ENCODE data around the gene SRC. TPM values are rescaled to one million over a fixed set of nuclear protein-coding genes. Genes with fewer than 3 reads are reported as not detected.

SRC gene
- total and polyA plus RNA-seq, 2 of the 8 experiments (the other 6 are each of a cell fraction or from before 2014, with no cell fraction given) = 27.6 to 28.8 TPM

DNA sequence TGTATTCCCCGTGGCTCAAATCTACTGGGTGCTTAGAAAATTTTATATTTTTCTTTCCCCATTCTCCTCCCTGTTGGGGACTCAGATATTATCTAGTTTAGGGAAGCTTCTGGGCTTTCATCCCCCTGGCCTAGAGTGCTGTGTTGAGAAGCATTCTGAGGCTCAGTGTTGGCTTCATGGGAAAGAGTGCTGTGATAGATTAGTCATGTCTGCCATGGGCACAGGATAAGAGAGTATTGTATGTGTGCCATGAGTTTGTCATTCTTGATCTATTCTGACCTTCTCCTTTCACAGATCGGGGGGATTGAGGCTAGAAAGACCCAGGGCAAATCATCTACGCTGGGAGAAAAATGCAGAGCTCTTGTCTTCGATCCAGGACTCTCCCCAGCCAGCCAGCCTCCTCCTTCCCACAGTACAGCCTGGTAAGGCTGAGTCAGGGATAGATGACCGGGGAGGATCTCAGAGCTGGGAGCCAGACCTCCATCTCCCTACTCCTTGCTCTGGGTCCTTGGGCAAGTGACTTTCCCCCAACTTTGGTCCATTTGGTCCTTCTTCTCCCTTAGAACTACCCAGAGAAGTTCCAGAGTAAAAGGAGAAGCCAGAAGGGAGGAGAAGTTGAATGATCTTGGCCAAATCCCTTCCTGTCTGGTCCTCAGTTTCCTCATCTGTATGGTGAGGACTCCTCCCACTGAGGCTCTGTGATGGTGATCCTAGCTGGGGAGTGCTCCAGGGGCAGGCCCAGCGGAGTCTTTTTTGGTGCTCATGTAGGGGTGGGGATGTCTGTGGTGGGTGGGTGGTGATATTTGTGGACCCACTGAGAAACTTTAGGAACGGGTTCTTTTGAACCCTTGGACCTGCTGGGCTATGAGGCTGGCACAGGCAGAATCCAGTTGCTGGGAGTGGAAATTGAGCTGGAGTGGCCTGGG, 5.0 kb downstream of the SRC start (continued):
- TF ChIP-seq FOSL1 (IDR thresholded peaks at IDR 0.05; ENCODE audit: insufficient read depth, low read depth, low read length) (no peak), SRF (IDR thresholded peaks at IDR 0.05; ENCODE audit: low read depth, low read length) (no peak), EGR1 (IDR thresholded peaks at IDR 0.05; ENCODE audit: borderline replicate concordance, low read depth, low read length) (no peak), BACH1 (IDR thresholded peaks at IDR 0.05; ENCODE audit: low read length) (no peak), SP2 (IDR thresholded peaks at IDR 0.05; ENCODE audit: low read length) (no peak), ASH2L (IDR thresholded peaks at IDR 0.05; ENCODE audit: low read length) (no peak), GABPA (IDR thresholded peaks at IDR 0.05; ENCODE audit: borderline replicate concordance, insufficient read depth, low read length) (no peak)
- TF ChIP-seq, protein P1, sequence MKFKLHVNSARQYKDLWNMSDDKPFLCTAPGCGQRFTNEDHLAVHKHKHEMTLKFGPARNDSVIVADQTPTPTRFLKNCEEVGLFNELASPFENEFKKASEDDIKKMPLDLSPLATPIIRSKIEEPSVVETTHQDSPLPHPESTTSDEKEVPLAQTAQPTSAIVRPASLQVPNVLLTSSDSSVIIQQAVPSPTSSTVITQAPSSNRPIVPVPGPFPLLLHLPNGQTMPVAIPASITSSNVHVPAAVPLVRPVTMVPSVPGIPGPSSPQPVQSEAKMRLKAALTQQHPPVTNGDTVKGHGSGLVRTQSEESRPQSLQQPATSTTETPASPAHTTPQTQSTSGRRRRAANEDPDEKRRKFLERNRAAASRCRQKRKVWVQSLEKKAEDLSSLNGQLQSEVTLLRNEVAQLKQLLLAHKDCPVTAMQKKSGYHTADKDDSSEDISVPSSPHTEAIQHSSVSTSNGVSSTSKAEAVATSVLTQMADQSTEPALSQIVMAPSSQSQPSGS (IDR thresholded peaks at IDR 0.05; ENCODE audit: low read length) = no peak
- TF ChIP-seq, protein P2, sequence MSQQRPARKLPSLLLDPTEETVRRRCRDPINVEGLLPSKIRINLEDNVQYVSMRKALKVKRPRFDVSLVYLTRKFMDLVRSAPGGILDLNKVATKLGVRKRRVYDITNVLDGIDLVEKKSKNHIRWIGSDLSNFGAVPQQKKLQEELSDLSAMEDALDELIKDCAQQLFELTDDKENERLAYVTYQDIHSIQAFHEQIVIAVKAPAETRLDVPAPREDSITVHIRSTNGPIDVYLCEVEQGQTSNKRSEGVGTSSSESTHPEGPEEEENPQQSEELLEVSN (IDR thresholded peaks at IDR 0.05) = no peak

Measured in H1 (cell line).